Osteoblast (primary cell): Measurements from ENCODE around the gene ADCY1. TPM values are rescaled to one million over a fixed set of nuclear protein-coding genes. Genes with fewer than 3 reads are reported as not detected.

Experiments used
- DNase-seq: peaks from one replicate; pipeline ENCODE4 v3.0.0; 2011; ENCODE audit warnings: low spot score, mixed read lengths; ENCODE audit not compliant: insufficient read length; ENCODE audit errors: missing footprints
- H2AFZ ChIP-seq: 2 replicates; pipeline ENCODE4 v1.6.0; 2011; ENCODE audit warnings: mild to moderate bottlenecking, low read length
- H3K27ac ChIP-seq: 2 replicates; pipeline ENCODE4 v1.5.1; 2011; ENCODE audit warnings: mild to moderate bottlenecking, low read depth, low read length, moderate library complexity
- H3K27me3 ChIP-seq: 2 replicates; pipeline ENCODE4 v1.6.0; 2012; ENCODE audit warnings: mild to moderate bottlenecking, control low read depth, inconsistent platforms, low read length, moderate library complexity; ENCODE audit not compliant: insufficient read depth
- H3K36me3 ChIP-seq: 2 replicates; pipeline ENCODE4 v1.5.1; 2011; ENCODE audit warnings: mild to moderate bottlenecking, low read length, control low read depth, moderate library complexity; ENCODE audit not compliant: insufficient read depth
- H3K4me1 ChIP-seq: 2 replicates; pipeline ENCODE4 v1.5.1; 2011; ENCODE audit warnings: mild to moderate bottlenecking, low read length, control low read depth, moderate library complexity; ENCODE audit not compliant: insufficient read depth
- H3K4me2 ChIP-seq: 2 replicates; pipeline ENCODE4 v1.6.0; 2011; ENCODE audit warnings: mild to moderate bottlenecking, low read length; ENCODE audit not compliant: insufficient read depth
- H3K4me3 ChIP-seq: fragments of 200-600 bp; sonication (generic); 3 replicates; pipeline ENCODE4 v1.5.1; 2012; ENCODE audit warnings: mild to moderate bottlenecking, low read length, inconsistent platforms; ENCODE audit not compliant: insufficient read depth
- H3K79me2 ChIP-seq: 2 replicates; pipeline ENCODE4 v1.6.0; 2012; ENCODE audit warnings: mild to moderate bottlenecking, low read length, control low read depth, inconsistent platforms; ENCODE audit not compliant: insufficient read depth
- H3K9me3 ChIP-seq: 2 replicates; pipeline ENCODE4 v1.5.1; 2011; ENCODE audit warnings: low read depth, low read length, control low read depth
- H4K20me1 ChIP-seq: 2 replicates; pipeline ENCODE4 v1.6.0; 2012; ENCODE audit warnings: mild to moderate bottlenecking, low read length, control low read depth; ENCODE audit not compliant: insufficient read depth
- total RNA-seq: library from RNA; depleted of rRNA; stranded (reverse); fragments of >200 nt; gene quantifications from 2 replicates; pipeline ENCODE4 v1.2.3, GENCODE V29; 2012
- TF ChIP-seq, protein P1 (sequence below): IDR thresholded peaks from 2 replicates; pipeline ENCODE4 v1.5.1; 2011; ENCODE audit warnings: mild to moderate bottlenecking, low read depth, low read length, moderate library complexity; ENCODE audit errors: extremely low read depth

ADCY1 gene
- total RNA-seq, 1 donor = 1.1 TPM

DNA sequence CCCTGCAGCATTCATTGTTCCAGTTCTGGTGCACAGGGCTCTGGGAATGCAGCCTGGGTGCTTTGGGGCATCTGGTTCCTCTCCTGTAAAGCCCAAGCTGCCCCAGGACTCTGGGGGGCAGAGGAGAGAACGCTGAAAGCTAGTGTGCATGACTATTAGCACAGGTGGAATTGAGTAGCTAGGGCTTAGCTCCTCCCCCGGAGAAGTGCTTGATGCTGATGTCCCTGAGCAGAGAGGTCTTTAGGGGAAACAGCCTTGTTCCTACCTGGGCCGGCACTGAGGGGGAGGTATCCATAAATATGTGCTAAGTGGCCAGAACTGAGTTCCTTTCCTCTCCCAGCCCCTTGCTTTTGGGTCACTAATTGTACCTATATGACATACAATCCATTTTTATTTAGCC, 3.9 kb downstream of the ADCY1 start:
- Histone ChIP-seq H2AFZ (no peak overlapping the region), H3K4me3 (no peak overlapping the region), H3K4me2 (no peak overlapping the region), H3K27ac (no peak overlapping the region), H3K4me1 (no peaks in the 10 kb centered on the region), H3K9me3 (no peaks in the 10 kb centered on the region), H3K36me3 (no peaks in the 10 kb centered on the region), H3K79me2 (no peaks in the 10 kb centered on the region), H3K27me3 (peaks cover 45% of the 10 kb centered on the region), H4K20me1 (no peaks in the 10 kb centered on the region)
- TF ChIP-seq, protein P1, sequence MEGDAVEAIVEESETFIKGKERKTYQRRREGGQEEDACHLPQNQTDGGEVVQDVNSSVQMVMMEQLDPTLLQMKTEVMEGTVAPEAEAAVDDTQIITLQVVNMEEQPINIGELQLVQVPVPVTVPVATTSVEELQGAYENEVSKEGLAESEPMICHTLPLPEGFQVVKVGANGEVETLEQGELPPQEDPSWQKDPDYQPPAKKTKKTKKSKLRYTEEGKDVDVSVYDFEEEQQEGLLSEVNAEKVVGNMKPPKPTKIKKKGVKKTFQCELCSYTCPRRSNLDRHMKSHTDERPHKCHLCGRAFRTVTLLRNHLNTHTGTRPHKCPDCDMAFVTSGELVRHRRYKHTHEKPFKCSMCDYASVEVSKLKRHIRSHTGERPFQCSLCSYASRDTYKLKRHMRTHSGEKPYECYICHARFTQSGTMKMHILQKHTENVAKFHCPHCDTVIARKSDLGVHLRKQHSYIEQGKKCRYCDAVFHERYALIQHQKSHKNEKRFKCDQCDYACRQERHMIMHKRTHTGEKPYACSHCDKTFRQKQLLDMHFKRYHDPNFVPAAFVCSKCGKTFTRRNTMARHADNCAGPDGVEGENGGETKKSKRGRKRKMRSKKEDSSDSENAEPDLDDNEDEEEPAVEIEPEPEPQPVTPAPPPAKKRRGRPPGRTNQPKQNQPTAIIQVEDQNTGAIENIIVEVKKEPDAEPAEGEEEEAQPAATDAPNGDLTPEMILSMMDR = no peak
- DNase-seq = peak; percentile 52

DNA sequence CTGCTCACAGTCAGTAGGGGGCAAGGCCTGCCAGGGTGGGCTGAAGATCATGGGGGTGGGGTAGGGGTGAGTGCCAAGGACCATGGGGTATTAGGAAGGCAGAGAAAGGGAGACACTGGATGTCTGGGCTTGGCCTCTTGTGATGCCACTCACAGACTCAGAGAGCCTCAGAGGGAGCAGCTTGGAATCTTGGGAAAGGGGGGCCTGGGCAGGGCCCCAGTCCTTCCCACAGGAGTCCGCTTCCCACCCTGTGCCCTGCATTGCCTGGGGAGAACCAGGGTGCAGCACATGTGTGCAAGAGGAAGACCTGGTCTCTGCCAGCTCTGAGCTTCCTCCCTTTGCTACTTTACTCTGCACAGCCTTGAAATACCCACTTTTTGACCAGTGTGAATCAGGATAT, 4.3 kb downstream of the ADCY1 start:
- no peaks in the 10 kb centered on the region for H3K4me1 ChIP-seq
- no peaks in the 10 kb centered on the region for H3K79me2 ChIP-seq
- no peak overlapping the region for H2AFZ ChIP-seq
- no peak overlapping the region for H3K27ac ChIP-seq
- peaks cover 41% of the 10 kb centered on the region for H3K27me3 ChIP-seq
- no peaks in the 10 kb centered on the region for H3K9me3 ChIP-seq
- no peak overlapping the region for H3K4me3 ChIP-seq
- no peak overlapping the region for H3K4me2 ChIP-seq
- no peak for DNase-seq
- TF ChIP-seq, protein P1 = no peak
- no peaks in the 10 kb centered on the region for H3K36me3 ChIP-seq
- no peaks in the 10 kb centered on the region for H4K20me1 ChIP-seq

DNA sequence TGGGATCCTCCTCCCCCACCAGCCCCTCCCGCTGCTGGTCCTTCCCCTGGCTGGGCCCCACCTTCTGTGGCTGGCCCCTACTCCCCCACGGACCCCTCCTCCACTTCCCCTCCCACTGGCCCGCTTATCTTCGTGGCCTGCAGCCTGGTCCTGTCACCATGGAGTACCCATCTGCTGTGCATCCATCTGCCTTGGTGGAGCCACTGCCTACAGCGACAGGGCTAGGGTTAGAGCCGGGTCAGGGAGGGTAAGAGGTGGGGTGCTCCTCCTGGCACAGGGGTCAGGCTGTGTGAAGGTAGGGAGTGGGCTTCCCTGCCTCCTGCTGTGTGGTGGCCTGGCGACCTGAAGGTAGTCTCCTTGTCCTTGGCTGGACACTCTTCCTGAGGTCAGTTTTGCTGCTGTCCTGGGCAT, 5.2 kb downstream of the ADCY1 start:
- Histone ChIP-seq H3K4me3 (no peak overlapping the region), H3K36me3 (no peaks in the 10 kb centered on the region), H2AFZ (no peak overlapping the region), H3K27me3 (peaks cover 35% of the 10 kb centered on the region), H3K79me2 (no peaks in the 10 kb centered on the region), H3K4me1 (no peaks in the 10 kb centered on the region), H3K9me3 (no peaks in the 10 kb centered on the region), H4K20me1 (no peaks in the 10 kb centered on the region), H3K27ac (no peak overlapping the region), H3K4me2 (no peak overlapping the region)
- TF ChIP-seq, protein P1 = no peak
- no peak for DNase-seq

DNA sequence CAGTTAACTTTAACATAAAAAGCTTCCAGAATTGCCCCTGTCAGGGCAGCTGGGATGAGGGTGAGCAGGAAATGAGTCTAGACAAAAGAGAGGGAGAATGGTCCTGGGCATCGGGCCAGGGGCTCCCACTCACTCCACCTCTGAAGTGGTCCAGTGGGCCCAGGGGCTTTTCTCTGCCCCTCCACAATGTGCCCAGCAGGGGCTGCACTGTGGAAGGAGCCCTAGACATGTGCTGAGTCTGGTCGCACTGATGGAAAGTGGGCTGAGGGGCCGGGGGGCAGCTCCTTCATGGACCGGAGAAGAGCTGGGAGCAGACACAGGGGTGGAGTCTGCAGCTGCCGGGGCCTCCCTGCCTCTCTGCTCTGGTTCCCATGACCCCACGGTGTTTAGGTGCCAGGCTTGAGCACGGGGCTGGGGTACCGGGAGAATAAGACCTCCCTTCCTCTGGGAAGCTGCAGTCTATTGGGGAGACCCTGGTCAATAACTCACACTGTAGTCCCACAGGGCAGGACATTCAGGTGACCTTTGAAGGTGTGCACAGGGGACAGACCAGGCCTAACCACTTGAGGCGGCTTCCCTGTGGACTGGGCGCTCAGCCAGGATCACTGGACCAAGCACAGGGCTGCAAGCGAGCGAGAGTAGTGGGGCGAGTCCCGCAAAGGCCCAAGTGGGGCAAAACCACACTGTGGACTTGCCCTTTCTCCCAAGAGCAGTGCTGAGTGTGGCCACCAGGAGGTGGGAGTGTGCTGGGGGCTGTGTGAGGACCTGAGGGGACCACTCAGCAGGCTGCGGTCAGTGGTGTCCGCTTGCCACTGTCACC, 6.1 kb downstream of the ADCY1 start:
- H3K27ac ChIP-seq = no peak overlapping the region
- no peaks in the 10 kb centered on the region for H3K4me1 ChIP-seq

More for the DNA sequence above, 6.1 kb downstream of the ADCY1 start:
- DNase-seq = peak; percentile 91
- H4K20me1 ChIP-seq = no peaks in the 10 kb centered on the region
- H3K9me3 ChIP-seq = no peaks in the 10 kb centered on the region
- TF ChIP-seq, protein P1 = peak; percentile 31
- no peak overlapping the region for H2AFZ ChIP-seq
- H3K79me2 ChIP-seq = no peaks in the 10 kb centered on the region
- peaks cover 28% of the 10 kb centered on the region for H3K27me3 ChIP-seq
- H3K4me2 ChIP-seq = no peak overlapping the region
- no peaks in the 10 kb centered on the region for H3K36me3 ChIP-seq
- no peak overlapping the region for H3K4me3 ChIP-seq
